Measurements from ENCODE around the gene CHST8. TPM values are rescaled to one million over a fixed set of nuclear protein-coding genes. Genes with fewer than 3 reads are reported as not detected.

The CHST8 gene
- total RNA-seq, 1 donor from 2014 or later: not detected

DNA sequence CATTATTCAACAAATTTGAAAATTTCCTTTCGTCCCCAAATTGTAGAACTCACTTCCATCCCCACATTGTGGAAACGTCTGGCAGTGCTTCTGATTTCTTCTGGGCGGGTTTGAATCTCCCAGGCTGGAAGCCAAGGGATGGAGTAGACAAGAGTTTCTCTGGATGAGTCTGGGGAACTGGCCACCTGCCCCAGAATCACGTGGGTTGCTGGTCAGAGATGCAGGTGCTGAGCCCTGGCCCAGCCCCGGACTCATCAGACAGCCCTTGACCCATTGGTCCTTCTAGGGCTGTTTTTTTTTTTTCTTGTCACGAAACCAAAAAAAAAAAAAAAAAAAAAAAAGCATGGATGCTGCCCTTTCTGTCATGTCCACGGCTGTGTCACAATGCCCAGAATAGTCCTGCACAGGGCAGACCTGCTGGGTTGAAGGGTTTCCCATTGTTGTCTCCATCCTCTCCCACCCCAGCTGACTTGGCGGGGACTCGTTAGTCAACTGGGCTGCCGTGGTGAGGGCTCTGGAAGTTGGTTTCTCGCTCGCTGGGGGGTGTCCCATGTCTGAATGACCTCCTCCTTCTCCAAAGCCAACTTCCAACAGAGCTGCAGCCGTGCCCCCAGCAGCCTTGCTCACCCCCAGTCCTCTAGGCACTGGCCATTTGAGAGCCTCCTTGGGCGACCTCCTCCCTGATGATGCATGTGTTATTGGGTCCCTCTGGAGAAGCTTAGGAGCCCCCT lies 12.8 kb downstream of the CHST8 start:
- H3K9ac ChIP-seq (ENCODE audit: low read length): no peak overlapping the region
- Mint-ChIP-seq H3K36me3 (ENCODE audit: low read depth, unreplicated experiment) (no peaks in the 10 kb centered on the region), H3K4me1 (ENCODE audit: low read depth, unreplicated experiment) (peaks cover 1% of the 10 kb centered on the region), H3K9me3 (ENCODE audit: unreplicated experiment) (peaks cover 2% of the 10 kb centered on the region), H3K4me3 (ENCODE audit: unreplicated experiment) (no peak overlapping the region), H3K27me3 (ENCODE audit: low read depth, unreplicated experiment) (peaks cover 49% of the 10 kb centered on the region), H3K27ac (ENCODE audit: unreplicated experiment) (peak overlapping the region; percentile 18)
- FAIRE-seq: no peak
- no peaks in the 10 kb centered on the region for H3K9me3 ChIP-seq (ENCODE audit: insufficient read depth, low read depth, low read length)
- H3K36me3 ChIP-seq (ENCODE audit: insufficient read depth, low read length): no peaks in the 10 kb centered on the region
- DNase-seq (ENCODE audit: low read depth): no peak
- no peak overlapping the region for H3K4me2 ChIP-seq (ENCODE audit: low read length)
- no peaks in the 10 kb centered on the region for H3K4me1 ChIP-seq (ENCODE audit: insufficient read depth, low read length)
- no peak overlapping the region for H3K27ac ChIP-seq (ENCODE audit: low read depth, low read length)
- H2AFZ ChIP-seq (ENCODE audit: low read depth, low read length): no peak overlapping the region
- TF ChIP-seq EZH2 (IDR thresholded peaks at IDR 0.05; ENCODE audit: insufficient read depth, low read length): no peak
- TF ChIP-seq, protein P1, sequence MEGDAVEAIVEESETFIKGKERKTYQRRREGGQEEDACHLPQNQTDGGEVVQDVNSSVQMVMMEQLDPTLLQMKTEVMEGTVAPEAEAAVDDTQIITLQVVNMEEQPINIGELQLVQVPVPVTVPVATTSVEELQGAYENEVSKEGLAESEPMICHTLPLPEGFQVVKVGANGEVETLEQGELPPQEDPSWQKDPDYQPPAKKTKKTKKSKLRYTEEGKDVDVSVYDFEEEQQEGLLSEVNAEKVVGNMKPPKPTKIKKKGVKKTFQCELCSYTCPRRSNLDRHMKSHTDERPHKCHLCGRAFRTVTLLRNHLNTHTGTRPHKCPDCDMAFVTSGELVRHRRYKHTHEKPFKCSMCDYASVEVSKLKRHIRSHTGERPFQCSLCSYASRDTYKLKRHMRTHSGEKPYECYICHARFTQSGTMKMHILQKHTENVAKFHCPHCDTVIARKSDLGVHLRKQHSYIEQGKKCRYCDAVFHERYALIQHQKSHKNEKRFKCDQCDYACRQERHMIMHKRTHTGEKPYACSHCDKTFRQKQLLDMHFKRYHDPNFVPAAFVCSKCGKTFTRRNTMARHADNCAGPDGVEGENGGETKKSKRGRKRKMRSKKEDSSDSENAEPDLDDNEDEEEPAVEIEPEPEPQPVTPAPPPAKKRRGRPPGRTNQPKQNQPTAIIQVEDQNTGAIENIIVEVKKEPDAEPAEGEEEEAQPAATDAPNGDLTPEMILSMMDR (IDR thresholded peaks at IDR 0.05; ENCODE audit: insufficient read depth, low read depth, low read length): no peak
- no peaks in the 10 kb centered on the region for H3K27me3 ChIP-seq (ENCODE audit: insufficient read depth, low read length)
- no peak overlapping the region for H3K4me3 ChIP-seq (ENCODE audit: insufficient read depth, low read depth, low read length)
- no peaks in the 10 kb centered on the region for H4K20me1 ChIP-seq (ENCODE audit: insufficient read depth, low read length)
- H3K79me2 ChIP-seq (ENCODE audit: insufficient read depth, low read length): no peaks in the 10 kb centered on the region

DNA sequence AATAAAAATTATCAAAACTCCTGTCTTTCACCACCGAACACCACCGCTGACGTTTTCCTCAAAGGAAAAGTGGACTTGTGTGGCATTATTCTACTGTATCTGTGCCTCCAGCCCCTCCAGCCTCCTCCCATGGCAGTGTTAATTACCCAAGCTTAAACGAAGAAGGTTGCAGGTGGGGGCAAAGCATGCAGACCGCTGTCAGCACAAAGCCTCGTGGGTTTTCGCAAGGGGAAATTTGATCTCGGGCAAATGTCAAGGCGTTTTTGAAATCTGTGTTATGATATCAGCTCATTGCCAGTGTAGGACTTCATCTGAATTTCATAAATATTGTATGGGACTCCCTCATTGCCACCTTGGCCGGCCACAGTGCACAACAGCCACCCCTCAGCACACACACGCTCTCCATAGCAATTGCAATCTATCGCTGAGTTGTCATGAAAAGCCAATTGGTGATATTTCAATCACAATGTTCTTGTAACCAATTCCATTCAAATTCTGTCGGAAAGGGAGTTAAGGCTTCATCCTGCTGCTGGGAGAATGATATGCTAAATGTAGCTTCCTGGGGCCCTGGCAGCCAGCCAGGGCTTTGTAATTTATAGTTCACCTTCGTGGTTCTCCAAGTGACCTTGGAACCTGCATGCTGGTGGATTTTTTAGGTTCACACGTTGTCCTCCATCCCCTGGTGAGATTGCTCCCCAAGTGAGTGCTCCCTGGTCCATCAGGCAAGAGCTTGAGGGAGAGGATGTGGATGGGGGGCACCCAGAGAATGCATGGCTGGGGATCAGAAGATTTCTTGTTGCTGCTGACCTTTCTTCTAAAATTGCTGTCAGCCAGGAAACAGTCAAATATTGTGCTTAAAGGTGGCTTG lies 16.6 kb downstream of the CHST8 start:
- no peak overlapping the region for H3K9ac ChIP-seq (ENCODE audit: low read length)
- no peaks in the 10 kb centered on the region for H3K27me3 ChIP-seq (ENCODE audit: insufficient read depth, low read length)
- H3K27ac Mint-ChIP-seq (ENCODE audit: unreplicated experiment): no peak overlapping the region
- peaks cover 2% of the 10 kb centered on the region for H3K9me3 Mint-ChIP-seq (ENCODE audit: unreplicated experiment)
- no peak for FAIRE-seq
- no peaks in the 10 kb centered on the region for H3K9me3 ChIP-seq (ENCODE audit: insufficient read depth, low read depth, low read length)
- no peak for DNase-seq (ENCODE audit: low read depth)
- H3K4me3 Mint-ChIP-seq (ENCODE audit: unreplicated experiment): no peak overlapping the region
- no peak overlapping the region for H2AFZ ChIP-seq (ENCODE audit: low read depth, low read length)
- TF ChIP-seq EZH2 (IDR thresholded peaks at IDR 0.05; ENCODE audit: insufficient read depth, low read length): no peak
- TF ChIP-seq, protein P1 (IDR thresholded peaks at IDR 0.05; ENCODE audit: insufficient read depth, low read depth, low read length): no peak
- no peaks in the 10 kb centered on the region for H3K36me3 ChIP-seq (ENCODE audit: insufficient read depth, low read length)
- H3K36me3 Mint-ChIP-seq (ENCODE audit: low read depth, unreplicated experiment): no peaks in the 10 kb centered on the region
- peaks cover 49% of the 10 kb centered on the region for H3K27me3 Mint-ChIP-seq (ENCODE audit: low read depth, unreplicated experiment)
- H3K27ac ChIP-seq (ENCODE audit: low read depth, low read length): no peak overlapping the region
- H3K4me2 ChIP-seq (ENCODE audit: low read length): no peak overlapping the region
- no peaks in the 10 kb centered on the region for H3K4me1 Mint-ChIP-seq (ENCODE audit: low read depth, unreplicated experiment)
- no peaks in the 10 kb centered on the region for H4K20me1 ChIP-seq (ENCODE audit: insufficient read depth, low read length)
- no peak overlapping the region for H3K4me3 ChIP-seq (ENCODE audit: insufficient read depth, low read depth, low read length)
- H3K4me1 ChIP-seq (ENCODE audit: insufficient read depth, low read length): no peaks in the 10 kb centered on the region
- no peaks in the 10 kb centered on the region for H3K79me2 ChIP-seq (ENCODE audit: insufficient read depth, low read length)
